K562 (cell line): ENCODE results near the gene ZSCAN1. TPM values are rescaled to one million over a fixed set of nuclear protein-coding genes. Genes with fewer than 3 reads are reported as not detected.

Source experiments
- ATF7 ChIP-seq: fragments of 450-650 bp; IDR thresholded peaks from 2 replicates; pipeline ENCODE4 v1.7.1; 2014; ENCODE audit warnings: mild to moderate bottlenecking, moderate library complexity
- CBX3 ChIP-seq, 2 experiments: IDR thresholded peaks; 1 replicate in 1 of 2; 2 replicates in 1 of 2; pipeline ENCODE4 v1.6.1; 2012; ENCODE audit warnings: inconsistent platforms in 2 of 2, low read length in 2 of 2, borderline replicate concordance in 1 of 2, control low read depth in 1 of 2
- EGR1 ChIP-seq: fragments of 450-650 bp; conservative IDR thresholded peaks from 2 replicates; pipeline ENCODE4 v1.6.1; 2017; ENCODE audit warnings: mild to moderate bottlenecking
- MECOM ChIP-seq: fragments of 250-450 bp; sonication (Bioruptor Pico); IDR thresholded peaks from 2 replicates; pipeline ENCODE4 v1.8.0; 2022; ENCODE audit warnings: inconsistent platforms
- MGA ChIP-seq: fragments of 450-650 bp; IDR thresholded peaks from 2 replicates; pipeline ENCODE4 v1.6.1; 2016; ENCODE audit warnings: mild to moderate bottlenecking, moderate library complexity
- NCOA1 ChIP-seq: fragments of 450-650 bp; IDR thresholded peaks from 2 replicates; pipeline ENCODE4 v1.6.1; 2016; ENCODE audit warnings: low read depth
- RBFOX2 ChIP-seq: fragments of 200-400 bp; formaldehyde crosslinking; IDR thresholded peaks from 2 replicates; pipeline ENCODE4 v1.6.1; 2017; ENCODE audit warnings: low read depth, mild to moderate bottlenecking, low read length, moderate library complexity
- SIN3A ChIP-seq, 2 experiments: fragments of 150-350 bp in 1 of 2; IDR thresholded peaks; 2 replicates each; pipeline ENCODE4 v1.6.1; 2011 to 2016; ENCODE audit warnings: borderline replicate concordance in 2 of 2, low read depth in 2 of 2, low read length in 2 of 2, mild to moderate bottlenecking in 2 of 2, moderate library complexity in 2 of 2; ENCODE audit not compliant: control insufficient read depth in 1 of 2
- YY1 ChIP-seq, 3 experiments: IDR thresholded peaks; 2 replicates each; pipeline ENCODE4 v1.6.1; 2011; ENCODE audit warnings: low read length in 2 of 3, mild to moderate bottlenecking in 2 of 3, moderate library complexity in 2 of 3, borderline replicate concordance in 1 of 3, control low read depth in 1 of 3, low read depth in 1 of 3; ENCODE audit not compliant: insufficient read depth in 3 of 3, insufficient replicate concordance in 2 of 3, control insufficient read depth in 1 of 3, insufficient read length in 1 of 3; ENCODE audit errors: extremely low read depth in 1 of 3
- ZFP91 ChIP-seq: sonication (generic); formaldehyde crosslinking; IDR thresholded peaks from 2 replicates; pipeline ENCODE4 v1.8.0; 2022; ENCODE audit warnings: mild to moderate bottlenecking, missing genetic modification reagents
- ZNF165 ChIP-seq: fragments of 250-450 bp; sonication (Bioruptor Pico); IDR thresholded peaks from 2 replicates; pipeline ENCODE4 v1.4.0; 2020; ENCODE audit warnings: borderline replicate concordance
- ZNF551 ChIP-seq: fragments of 250-450 bp; sonication (Bioruptor Pico); IDR thresholded peaks from 2 replicates; pipeline ENCODE4 v1.5.0; 2021; ENCODE audit warnings: mild to moderate bottlenecking, moderate library complexity
- ZNF75A ChIP-seq: fragments of 450-650 bp; formaldehyde crosslinking; IDR thresholded peaks from 2 replicates; pipeline ENCODE4 v1.4.0; 2020; ENCODE audit warnings: mild to moderate bottlenecking
- polyA plus RNA-seq, 8 experiments: library from polyadenylated mRNA; depleted of rRNA in 4 of 8; stranded (reverse) in 5 of 8; unstranded in 3 of 8; fragments of >200 nt; fragmentation: Nextera tagmentation in 2 of 8; fragmentation: Illumina TruSeq in 1 of 8; extraction: Ambion mirVana in 2 of 8; extraction: Trizol in 1 of 8; gene quantifications; 2 replicates each; pipeline versions ENCODE4 v1.2.1 to v1.2.3, GENCODE V29; 2011 to 2014; ENCODE audit warnings: inconsistent platforms in 1 of 8, missing spikeins in 1 of 8
- total RNA-seq, 7 experiments: library from RNA; depleted of rRNA in 6 of 7; stranded (reverse); fragments of >200 nt in 6 of 7; fragmentation: Illumina TruSeq in 2 of 7; extraction: Trizol in 2 of 7; gene quantifications; 2 replicates each; pipeline versions ENCODE4 v1.2.1 to v1.2.3, GENCODE V29; 2011 to 2021; ENCODE audit warnings: low replicate concordance in 1 of 7

Gene ZSCAN1
- total and polyA plus RNA-seq, 9 of the 15 experiments (the other 6 are each of a cell fraction or from before 2014, with no cell fraction given): not detected

GRCh38 chr19:58002384-58003173, 31.2 kb upstream of the ZSCAN1 start, which contains the start of gene ZNF606 (continued):
- TF ChIP-seq MGA (no peak), ZFP91 (no peak), ATF7 (no peak), CBX3 (IDR thresholded peaks at IDR 0.05; ENCODE audit: borderline replicate concordance in 1 of 2, low read length in 2 of 2) (no peak), ZNF75A (CRISPR knock-in tag) (no peak), EGR1 (no peak), YY1 (IDR thresholded peaks at IDR 0.05; ENCODE audit: borderline replicate concordance in 1 of 3, control insufficient read depth in 1 of 3, extremely low read depth in 1 of 3, insufficient read depth in 3 of 3, insufficient read length in 1 of 3, insufficient replicate concordance in 2 of 3, low read depth in 1 of 3, low read length in 2 of 3) (peak in 2 of 3 experiments; percentile 83 to 85), RBFOX2 (peak; percentile 58), NCOA1 (no peak), SIN3A (IDR thresholded peaks at IDR 0.05; ENCODE audit: borderline replicate concordance in 2 of 2, control insufficient read depth in 1 of 2, low read depth in 2 of 2, low read length in 2 of 2) (no peak), ZNF165 (CRISPR knock-in tag) (no peak), ZNF551 (CRISPR knock-in tag) (no peak), MECOM (CRISPR knock-in tag) (no peak)
